Pancreas (tissue), 10 donors: Measurements from ENCODE around the gene BCL11B. TPM values are rescaled to one million over a fixed set of nuclear protein-coding genes. Genes with fewer than 3 reads are reported as not detected.

Experiments used
- ATAC-seq, 4 donors: fragments of 200-7000 bp; cut with Tn5 transposase; one replicate each; pipeline versions ENCODE4 v1.8.0 to v1.9.1; 2020; ENCODE audit warnings: mild to moderate bottlenecking in 4 of 4, moderate library complexity in 4 of 4
- DNase-seq, 6 donors: peaks; one replicate each; pipeline ENCODE4 v3.0.0-alpha.2; 2020
- FAIRE-seq: peaks from 2 replicates; lab custom pipeline; 2012; peaks lifted over from hg19 to GRCh38; lab: Jason Lieb, UNC
- H3K27ac ChIP-seq, 4 donors: fragments of 200-600 bp; sonication (generic); 1 replicate in 3 of 4; 2 replicates in 1 of 4; pipeline versions ENCODE4 v1.5.0 to v1.8.0; 2020
- H3K27me3 ChIP-seq, 4 donors: fragments of 200-600 bp; one replicate each; pipeline ENCODE4 v1.8.0; 2021
- H3K36me3 ChIP-seq, 3 donors: fragments of 200-600 bp; sonication (generic) in 1 of 3; one replicate each; pipeline versions ENCODE4 v1.5.0 to v1.8.0; 2020 to 2021
- H3K4me1 ChIP-seq, 3 donors: fragments of 200-600 bp; one replicate each; pipeline ENCODE4 v1.8.0; 2021
- H3K4me3 ChIP-seq, 4 donors: fragments of 200-600 bp; sonication (generic) in 2 of 4; one replicate each; pipeline versions ENCODE4 v1.5.0 to v1.8.0; 2020 to 2021
- H3K9me3 ChIP-seq, 4 donors: fragments of 200-600 bp; one replicate each; pipeline ENCODE4 v1.8.0; 2021
- CTCF ChIP-seq, 4 donors: fragments of 200-600 bp; sonication (generic) in 3 of 4; IDR thresholded peaks; one replicate each; pipeline versions ENCODE4 v1.5.0 to v1.8.0; 2021; ENCODE audit warnings: antibody characterized with exemption in 4 of 4
- WGBS, 2 donors: extraction: QIAGEN DNeasy Blood & Tissue Kit; methylation state at CpG; one replicate each; pipeline ENCODE4 v1.1.7; 2013; 5-methylcytosine and 5-hydroxymethylcytosine counted together
- intact Hi-C, 3 donors: fragments of 100-400 bp; cut with DNase I; formaldehyde crosslinking; loops; one replicate each; pipeline versions ENCODE4 v1.11.1 to v1.14.2; 2022
- polyA plus RNA-seq, 2 donors: library from polyadenylated mRNA; stranded (reverse); fragments of 200-250 nt; gene quantifications; one replicate each; pipeline ENCODE4 v1.2.3, GENCODE V29; 2013
- total RNA-seq, 6 donors: library from RNA; stranded (reverse); fragmentation: NEBNext Ultra II Directional in 4 of 6; extraction: Animal tissue kit (Norgen Biotek cat#: 25700) in 4 of 6; gene quantifications; one replicate each; pipeline versions ENCODE4 v1.2.1 to v1.2.4, GENCODE V29; 2021 to 2023
- donor health status: healthy with polysubstance abuse.
- donor health status: DM: no; HTN: no; CAD: no; lungs with moderate emphysema.
- donor health status: DM: no; HTN: no; CAD: no.
- donor health status: control.
- donor health status: control.
- donor health status: Bipolar disorder and iron deficiency.
- donor health status: DM: yes; HTN: yes; CAD: no.
- donor health status: DM: no; HTN: no; CAD: no.
- donor health status: DM: no; HTN: no; CAD: no.
- donor health status: DM: yes; HTN: yes; CAD: no.

The BCL11B gene
- total and polyA plus RNA-seq, 8 donors: 0.04 to 0.47 (median 0.27) TPM

GRCh38 chr14:99249389-99249788 is 22.6 kb downstream of the BCL11B start:
- Histone ChIP-seq H3K27ac (no peak overlapping the region), H3K4me1 (no peaks in the 10 kb centered on the region), H3K27me3 (peaks cover 0 to 9% (median 3%) of the 10 kb centered on the region in 4 donors), H3K4me3 (no peak overlapping the region), H3K36me3 (no peaks in the 10 kb centered on the region), H3K9me3 (no peaks in the 10 kb centered on the region)
- intact Hi-C loops: no loop called here
- TF ChIP-seq CTCF (IDR thresholded peaks at IDR 0.05): no peak
- DNase-seq: no peak
- WGBS, 2 donors: 79 to 92% methylated on average over 6 of the region's 6 CpGs
- FAIRE-seq: no peak
- no peak for ATAC-seq

GRCh38 chr14:99248761-99249171 is 23.2 kb downstream of the BCL11B start:
- no peak for ATAC-seq
- no peak for TF ChIP-seq CTCF (IDR thresholded peaks at IDR 0.05)
- Histone ChIP-seq H3K27me3 (peaks cover 0 to 9% (median 3%) of the 10 kb centered on the region in 4 donors), H3K36me3 (no peaks in the 10 kb centered on the region), H3K9me3 (no peaks in the 10 kb centered on the region), H3K27ac (no peak overlapping the region), H3K4me1 (no peaks in the 10 kb centered on the region), H3K4me3 (no peak overlapping the region)
- FAIRE-seq: no peak
- intact Hi-C loops: no loop called here
- no peak for DNase-seq
- 51 to 59% methylated on average over 5 of the region's 5 CpGs for WGBS, 2 donors

- WGBS, 2 donors: 63 to 76% methylated on average over 6 of the region's 6 CpGs
- TF ChIP-seq CTCF (IDR thresholded peaks at IDR 0.05): no peak
- intact Hi-C loops: no loop called here
These were observed 24.2 kb downstream of the BCL11B start for GRCh38 chr14:99247772-99248171.

GRCh38 chr14:99247101-99247729 is 24.8 kb downstream of the BCL11B start:
- FAIRE-seq (no peak), DNase-seq (no peak)
- peaks cover 0 to 9% (median 3%) of the 10 kb centered on the region in 4 donors for H3K27me3 ChIP-seq

More at GRCh38 chr14:99247772-99248171, 24.2 kb downstream of the BCL11B start:
- FAIRE-seq (no peak), ATAC-seq (no peak), DNase-seq (no peak)
- Histone ChIP-seq H3K27ac (no peak overlapping the region), H3K4me1 (no peaks in the 10 kb centered on the region), H3K9me3 (no peaks in the 10 kb centered on the region), H3K36me3 (no peaks in the 10 kb centered on the region), H3K4me3 (no peak overlapping the region), H3K27me3 (peaks cover 0 to 9% (median 3%) of the 10 kb centered on the region in 4 donors)

More at GRCh38 chr14:99247101-99247729, 24.8 kb downstream of the BCL11B start:
- ATAC-seq: no peak
- no peaks in the 10 kb centered on the region for H3K4me1 ChIP-seq
- H3K36me3 ChIP-seq: no peaks in the 10 kb centered on the region
- WGBS, 2 donors: 61 to 80% methylated on average over 9 of the region's 9 CpGs
- TF ChIP-seq CTCF (IDR thresholded peaks at IDR 0.05): no peak
- no peaks in the 10 kb centered on the region for H3K9me3 ChIP-seq
- no peak overlapping the region for H3K4me3 ChIP-seq
- H3K27ac ChIP-seq: no peak overlapping the region
- intact Hi-C loops: no loop called here
